Measurements from ENCODE around the gene PHPT1.
"Not testable (repeated sequence)": the region's sequence is repeated elsewhere in the genome, so short reads cannot be mapped to it uniquely, and the experiment has no call there.

The PHPT1 gene

DNA sequence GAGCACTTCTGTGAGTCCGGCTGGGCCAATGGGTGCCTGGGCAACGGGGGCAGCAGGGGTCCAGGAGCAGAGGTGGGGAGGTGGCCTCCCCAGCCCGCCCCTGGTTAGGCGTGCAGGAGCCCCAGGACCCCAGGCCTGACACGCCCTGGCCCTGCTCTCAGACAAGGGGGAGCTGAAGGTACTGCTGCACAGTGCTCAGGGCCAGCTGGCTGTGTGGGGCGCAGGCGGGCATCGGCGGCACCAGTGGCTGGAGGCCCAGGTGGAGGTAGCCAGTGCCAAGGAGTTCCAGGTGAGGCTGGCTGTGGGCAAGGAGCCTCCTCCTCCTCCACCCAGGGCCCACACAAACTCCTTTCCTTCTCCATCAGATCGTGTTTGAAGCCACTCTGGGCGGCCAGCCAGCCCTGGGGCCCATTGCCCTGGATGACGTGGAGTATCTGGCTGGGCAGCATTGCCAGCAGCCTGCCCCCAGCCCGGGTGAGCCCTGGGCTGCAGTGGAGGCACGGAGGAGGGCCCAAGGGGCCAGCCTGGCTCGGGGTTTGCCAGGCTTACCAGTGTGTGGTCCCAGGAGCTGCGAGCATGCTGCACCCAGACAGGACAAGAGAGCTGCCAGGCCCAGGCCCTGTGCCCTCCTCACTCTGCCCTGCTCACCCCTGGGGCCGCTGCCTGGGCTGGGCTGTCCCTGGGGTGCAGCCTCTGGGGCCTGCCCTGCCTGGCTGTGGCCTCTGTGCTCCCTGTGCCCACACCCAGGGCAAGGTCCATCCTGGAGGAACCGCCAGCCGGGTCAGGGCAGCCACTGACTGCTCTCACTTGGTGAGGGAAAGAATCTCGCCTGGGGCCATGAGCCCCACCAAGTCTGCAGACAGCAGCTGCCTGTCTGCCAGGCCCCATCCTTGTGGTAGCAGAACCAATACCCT is 9.9 kb downstream of the PHPT1 start:
- DNase-seq (ENCODE audit: low read depth in 2 of 2), result no peak

DNA sequence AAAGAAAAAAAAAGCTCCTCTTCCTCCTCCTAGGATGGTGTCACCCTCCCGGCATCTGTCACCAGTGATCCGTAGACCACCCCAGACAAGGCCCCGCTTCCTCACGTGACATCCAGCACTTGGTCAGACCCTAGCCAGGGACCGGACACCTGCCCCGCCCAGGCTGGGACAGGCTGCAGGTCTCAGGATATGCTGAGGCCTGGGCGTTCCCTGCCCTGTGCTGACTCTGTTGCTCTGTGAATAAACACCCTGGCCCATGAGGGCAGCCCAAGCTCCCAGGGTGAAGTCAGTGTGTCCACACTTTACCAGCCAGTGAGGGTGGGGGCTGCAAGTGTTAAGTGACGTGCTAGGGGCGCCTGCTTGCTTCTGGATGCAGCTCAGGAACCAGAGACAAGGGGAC is 11.3 kb downstream of the PHPT1 start:
- no peak for DNase-seq (ENCODE audit: low read depth in 2 of 2)

DNA sequence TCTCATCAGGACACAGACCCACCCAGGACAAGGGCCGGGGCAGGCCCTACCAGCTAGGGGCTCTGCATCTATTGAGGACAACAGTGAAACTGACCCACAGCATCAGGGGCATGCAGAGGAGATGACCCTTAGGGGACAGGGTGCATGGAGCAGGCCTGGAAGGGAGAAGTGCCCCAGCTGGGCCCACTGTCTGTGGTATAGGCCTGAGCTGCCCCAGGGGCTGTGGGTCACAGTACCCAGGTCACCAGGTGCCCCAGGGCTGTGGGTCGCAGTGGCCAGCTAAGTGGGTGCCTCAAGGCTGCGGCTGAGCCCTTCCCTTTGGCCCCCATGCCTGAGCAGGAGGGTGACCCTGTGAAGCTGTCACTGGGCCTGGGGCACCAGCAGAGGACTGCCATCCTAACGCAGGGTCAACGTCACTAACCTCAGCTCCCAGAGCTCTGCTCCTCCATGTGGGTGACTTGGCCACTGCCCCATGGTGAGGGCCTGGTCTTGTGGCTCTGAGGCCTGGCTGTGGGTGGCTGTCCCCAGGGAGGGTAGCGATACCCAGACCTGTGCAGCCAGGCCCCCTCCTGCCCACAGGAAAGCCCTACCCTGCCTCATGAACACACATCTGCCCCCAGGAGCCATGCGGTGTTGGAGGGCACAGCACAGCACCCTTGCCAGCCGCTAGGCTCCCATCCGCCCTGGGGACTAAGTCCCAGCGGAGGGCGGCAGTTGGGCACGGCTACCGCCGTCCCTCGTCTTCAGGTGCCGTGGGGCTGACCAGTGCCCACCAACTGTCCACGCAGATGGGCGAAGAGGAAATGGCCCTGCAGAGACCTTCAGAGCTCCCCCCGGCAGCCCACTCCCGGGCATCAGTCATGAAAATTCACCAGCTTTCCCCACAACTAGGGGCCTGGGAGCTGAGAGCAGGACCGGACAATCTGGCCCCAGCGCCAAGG is 12.0 kb downstream of the PHPT1 start:
- DNase-seq (ENCODE audit: low read depth in 2 of 2), result no peak

DNA sequence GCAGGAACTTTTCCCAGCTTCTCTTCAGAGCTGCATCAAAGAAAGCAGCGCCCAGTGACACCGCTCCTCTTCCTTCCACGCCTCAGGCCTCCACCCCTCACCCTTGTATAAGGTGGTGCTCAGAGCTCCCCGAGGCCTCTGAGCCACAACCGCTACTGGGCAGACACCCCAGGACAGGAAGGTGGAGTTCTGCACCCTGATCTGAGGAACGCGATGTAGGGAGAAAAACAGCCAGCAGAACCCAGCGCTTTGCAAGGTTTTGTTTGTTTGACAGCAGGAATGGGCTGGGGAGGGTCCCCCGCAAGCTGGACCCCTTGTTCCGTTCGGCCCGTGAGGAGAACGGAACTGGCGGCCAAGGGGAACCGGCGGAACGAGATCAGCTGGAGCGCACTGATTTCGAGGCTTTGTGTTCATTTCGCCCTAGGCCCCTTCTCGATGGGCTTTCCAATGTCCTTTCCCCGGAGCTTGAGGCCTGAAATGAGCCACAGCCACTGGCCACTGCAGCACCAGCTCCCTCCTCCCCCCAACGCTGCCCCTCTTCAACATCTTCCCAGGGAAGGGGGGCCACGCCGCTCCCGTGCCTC is 12.8 kb downstream of the PHPT1 start:
- DNase-seq (ENCODE audit: low read depth in 2 of 2), result no peak

DNA sequence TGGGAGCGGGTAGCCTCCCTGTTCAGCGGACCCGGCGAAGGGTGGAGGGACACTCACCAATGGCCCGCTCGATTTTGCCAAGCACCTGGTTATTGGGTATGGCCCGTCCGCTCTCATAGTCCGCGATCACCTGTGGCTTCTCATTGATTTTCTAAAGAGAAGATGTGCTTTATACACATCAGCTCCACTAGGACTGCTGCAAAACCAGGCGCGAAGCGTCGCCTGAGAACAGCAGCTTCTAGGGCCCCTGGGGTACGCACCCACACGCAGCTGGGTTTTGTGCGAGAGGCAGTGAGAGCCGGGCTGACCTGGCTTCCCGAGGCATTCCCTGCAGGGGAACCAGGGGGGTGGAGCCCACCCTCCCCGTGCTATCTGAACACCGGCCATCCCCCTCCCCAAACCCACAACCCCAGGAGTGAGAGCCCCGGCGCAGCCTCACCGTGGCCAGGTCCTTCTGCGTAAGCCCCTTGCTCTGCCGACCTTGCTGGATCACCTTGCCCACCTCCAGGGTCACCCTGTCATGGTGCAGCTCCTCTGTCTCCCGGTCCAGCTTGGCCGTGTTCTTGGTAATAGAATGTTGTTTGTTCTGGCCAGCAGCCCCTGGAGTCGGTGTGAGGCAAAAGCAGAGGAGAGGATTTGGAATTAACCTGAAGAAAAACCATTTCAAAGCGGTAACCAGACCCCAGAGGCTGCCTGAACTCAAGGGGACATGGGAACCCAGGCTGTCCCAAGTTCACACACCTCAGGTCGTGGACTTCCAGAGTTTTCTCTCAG is 13.8 kb downstream of the PHPT1 start:
- DNase-seq (ENCODE audit: low read depth in 2 of 2), result no peak

DNA sequence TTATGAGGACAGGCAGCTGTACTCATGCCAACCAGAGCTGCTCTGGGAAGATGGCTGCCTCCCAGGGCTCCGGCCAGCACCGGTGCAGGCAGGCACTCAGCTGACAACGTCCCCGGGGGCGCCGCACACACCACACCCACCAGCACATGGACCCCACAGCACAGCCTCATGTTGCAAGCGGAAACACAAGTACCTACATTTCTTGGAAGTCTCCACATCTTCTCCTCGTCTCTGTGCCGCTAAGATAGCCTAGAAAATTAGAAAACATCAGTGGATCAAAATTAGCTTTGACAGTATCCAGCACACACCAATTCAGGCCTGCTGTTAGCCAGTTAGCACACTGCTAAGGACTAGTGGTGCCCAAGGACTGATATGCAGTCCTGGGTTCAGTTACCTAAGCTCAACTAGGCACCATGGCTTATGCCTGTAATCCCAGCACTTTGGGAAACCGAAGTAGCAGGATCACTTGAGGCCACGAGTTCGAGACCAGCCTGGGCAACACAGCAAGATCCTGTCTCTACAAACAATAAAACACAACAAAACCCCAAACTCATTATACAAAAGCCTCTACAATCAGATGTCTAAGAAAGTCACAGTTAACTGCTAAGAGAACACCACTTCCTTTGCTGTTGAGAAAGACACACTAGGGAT is 14.5 kb downstream of the PHPT1 start:
- DNase-seq (ENCODE audit: low read depth in 2 of 2), result no peak

DNA sequence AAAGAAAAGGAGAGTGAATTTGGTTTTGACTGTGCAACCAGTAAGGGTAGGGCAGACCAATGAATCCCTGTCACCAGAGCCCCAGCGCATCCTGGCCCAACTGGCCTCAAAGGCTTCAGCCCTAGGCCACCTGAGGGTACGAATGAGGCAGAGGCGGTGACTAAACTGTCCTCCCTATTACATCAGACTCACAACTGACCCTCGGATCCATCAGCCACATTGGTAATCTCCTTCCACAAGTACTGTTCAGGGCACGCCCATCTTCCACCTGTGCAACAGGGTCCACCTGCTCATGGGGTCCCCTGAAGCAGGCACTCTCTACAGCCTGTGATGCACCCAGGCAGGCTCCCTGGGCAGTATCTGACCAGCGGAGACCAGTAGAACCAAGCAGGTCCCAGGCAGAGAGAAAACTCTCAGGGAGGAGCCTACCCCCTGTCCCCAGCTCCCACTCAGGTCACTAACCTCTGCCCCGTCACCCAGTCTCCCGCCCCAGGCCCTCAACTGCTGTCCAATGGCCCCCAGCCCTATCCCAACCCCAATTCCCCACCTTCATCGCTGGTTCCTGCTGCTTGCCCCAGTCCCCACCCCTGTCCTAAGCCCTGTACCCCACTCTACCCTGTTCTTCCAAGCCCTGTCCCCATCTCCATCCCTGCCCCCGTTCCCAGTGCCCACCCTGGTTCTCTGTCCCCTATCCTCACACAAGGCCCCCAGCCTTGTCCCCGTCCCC is 16.0 kb downstream of the PHPT1 start:
- no peak for DNase-seq (ENCODE audit: low read depth in 2 of 2)

DNA sequence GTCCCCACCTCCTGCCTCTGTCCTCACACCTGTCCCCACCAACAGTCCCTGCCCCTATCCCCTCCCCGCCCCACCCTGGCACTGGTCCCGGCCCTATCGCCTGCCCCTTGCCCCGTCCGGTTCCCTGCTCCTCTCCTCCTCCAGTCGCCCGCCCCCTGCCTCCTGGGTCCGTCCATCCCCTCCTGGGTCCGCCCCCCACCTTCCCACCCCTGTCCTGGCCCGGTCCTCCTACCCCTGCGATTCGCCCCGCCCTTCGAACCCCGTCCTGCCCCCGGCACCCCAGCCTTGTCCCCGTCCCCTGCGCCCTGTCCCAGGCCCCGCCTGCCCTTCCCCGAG is 16.5 kb downstream of the PHPT1 start:
- no peak for DNase-seq (ENCODE audit: low read depth in 2 of 2)

DNA sequence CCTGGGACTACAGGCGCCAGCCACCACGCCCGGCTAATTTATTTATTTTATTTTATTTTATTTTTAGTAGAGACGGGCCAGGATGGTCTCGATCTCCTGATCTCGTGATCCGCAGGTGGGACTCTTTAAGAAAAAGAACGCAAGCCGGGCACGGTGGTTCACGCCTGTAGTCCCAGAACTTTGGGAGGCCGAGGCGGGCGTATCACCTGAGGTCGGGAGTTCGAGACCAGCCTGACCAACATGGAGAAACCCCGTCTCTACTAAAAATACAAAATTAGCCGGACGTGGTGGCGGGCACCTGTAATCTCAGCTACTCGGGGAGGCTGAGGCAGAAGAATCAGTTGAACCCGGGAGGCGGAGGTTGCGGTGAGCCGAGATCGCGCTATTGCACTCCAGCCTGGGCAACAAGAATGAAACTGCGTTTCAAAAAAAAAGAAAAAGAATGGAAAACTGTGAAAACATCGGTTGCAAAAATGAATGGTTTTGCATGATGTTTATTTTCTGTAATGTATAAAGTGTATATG is 17.8 kb downstream of the PHPT1 start:
- not testable (repeated sequence) for DNase-seq (ENCODE audit: low read depth in 2 of 2)

DNA sequence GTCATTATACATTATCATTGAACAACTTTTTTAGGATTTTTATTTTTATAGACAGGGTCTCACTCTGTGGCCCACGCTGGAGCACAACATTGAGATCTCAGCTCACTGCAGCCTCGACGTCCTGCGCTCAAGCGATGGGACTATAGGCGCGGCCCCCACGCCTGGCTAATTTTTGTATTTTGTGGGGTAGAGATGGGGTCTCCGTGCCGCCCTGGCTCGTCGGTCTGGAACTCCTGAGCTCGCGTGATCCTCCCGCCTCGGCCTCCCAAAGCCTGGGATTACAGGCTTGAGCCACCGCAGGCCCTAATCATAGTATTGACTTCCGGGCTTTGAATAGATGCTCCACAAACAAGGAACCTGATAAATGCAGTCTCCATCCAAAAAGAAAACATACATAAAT is 18.3 kb downstream of the PHPT1 start:
- DNase-seq (ENCODE audit: low read depth in 2 of 2), result no peak

DNA sequence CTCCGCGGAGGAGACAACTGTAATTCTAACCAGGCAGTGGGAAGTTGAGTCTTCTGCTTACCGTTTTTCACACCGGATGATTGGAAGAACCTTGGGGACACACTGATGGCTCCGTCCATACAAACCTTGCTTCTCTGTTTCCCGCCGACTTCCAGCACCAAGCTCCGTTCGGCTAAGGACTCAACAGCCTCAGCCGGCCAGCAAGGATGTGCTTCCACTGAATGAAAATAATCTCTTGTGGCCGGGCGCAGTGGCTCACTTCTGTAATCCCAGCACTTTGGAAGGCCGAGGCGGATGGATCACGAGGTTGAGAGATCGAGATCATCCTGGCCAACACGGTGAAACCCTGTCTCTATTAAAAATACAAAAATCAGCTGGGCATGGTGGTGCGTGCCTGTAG is 18.7 kb downstream of the PHPT1 start:
- no peak for DNase-seq (ENCODE audit: low read depth in 2 of 2)

DNA sequence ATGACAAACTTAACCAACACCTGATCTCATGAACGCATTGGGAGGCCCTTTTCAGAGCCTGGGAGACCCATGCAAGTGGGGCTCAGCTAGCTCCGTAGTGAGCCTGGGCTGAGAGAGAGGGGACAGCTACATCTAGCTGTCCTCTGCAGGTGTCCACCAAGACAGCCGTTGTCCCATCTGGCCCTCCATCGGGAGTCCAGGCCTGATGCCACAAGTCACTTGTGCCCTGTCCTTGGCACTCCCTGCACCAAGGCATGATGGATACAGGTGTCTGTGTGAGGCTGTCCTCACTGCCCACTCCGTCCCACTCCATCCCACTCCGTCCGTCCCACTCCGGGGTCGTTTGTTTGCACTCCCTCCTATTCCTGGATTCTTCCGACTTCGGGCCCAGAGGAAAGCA is 19.4 kb downstream of the PHPT1 start:
- DNase-seq (ENCODE audit: low read depth in 2 of 2), result no peak

DNA sequence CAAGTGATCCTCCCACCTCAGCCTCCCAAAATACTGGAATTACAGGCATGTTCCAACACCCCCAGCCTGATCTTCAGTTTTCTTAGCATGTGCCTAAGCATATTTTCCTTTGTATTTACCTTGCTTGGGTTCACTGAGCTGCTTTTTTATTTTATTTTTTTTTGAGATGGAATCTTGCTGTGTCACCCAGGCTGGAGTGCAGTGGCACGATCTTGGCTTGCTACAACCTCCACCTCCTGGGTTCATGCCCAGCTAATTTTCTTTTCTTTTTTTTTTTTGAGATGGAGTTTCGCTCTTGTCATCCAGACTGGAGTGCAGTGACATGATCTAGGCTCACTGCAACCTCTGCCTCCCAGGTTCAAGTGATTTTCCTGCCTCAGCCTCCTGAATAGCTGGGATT is 20.4 kb downstream of the PHPT1 start:
- DNase-seq (ENCODE audit: low read depth in 2 of 2), result not testable (repeated sequence)

DNA sequence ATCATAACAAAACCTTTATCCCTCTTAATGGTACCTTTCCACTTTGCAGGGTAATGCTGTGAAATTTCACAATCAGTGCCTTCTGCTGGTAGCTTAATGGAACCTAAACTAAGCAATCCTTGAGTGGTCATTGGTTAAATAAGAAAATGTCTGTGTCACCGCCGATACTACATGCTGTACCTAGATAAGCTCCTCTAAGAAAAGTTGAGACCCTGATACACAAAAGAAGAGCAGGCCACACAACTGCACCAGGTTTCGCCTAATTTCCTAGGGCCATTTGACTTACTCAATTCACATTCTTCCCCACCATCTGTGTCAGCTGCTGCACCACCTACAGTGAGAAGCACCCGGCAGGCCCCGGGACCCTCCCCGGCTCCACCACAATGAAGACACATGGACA is 25.9 kb downstream of the PHPT1 start:
- no peak for DNase-seq (ENCODE audit: low read depth in 2 of 2)

DNA sequence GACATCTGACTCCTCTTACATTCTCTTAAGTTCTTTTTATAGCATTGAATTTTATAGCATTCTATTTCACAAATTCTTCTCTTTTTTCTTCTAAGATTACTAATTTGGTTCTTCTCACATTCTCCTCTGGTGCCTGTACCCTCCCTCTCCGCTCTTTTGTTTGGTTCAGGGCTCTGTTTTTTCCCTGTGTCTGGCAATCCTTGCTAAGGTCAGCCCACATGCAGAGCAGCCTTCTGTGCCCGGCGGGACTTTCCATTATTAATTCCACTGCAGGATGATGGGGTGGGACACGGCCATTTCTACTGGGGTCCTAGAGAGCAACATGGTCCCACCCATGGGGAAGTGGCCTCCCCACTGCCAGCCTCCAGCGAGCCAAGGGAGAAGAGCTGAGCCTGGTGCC is 27.3 kb downstream of the PHPT1 start:
- no peak for DNase-seq (ENCODE audit: low read depth in 2 of 2)

DNA sequence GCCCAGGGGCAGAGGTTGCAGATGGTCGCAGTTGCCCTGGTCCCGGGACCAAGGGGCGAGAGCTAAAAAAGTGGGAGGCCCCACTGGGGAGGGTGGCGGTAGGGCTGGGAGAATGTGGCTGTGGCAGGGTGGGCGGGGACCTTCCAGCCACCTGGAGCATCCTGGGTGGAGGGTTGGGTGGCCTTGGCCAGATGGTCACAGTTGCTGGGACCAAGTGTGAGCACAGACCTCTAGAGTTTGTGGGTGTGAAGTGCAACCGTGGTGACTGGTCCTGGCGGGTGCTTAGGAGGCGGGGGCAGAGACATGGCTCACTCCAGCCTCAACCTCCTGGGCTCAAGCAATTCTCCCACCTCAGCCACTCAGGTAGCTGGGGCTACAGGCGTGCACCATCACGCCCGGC is 31.4 kb downstream of the PHPT1 start:
- no peak for DNase-seq (ENCODE audit: low read depth in 2 of 2)

DNA sequence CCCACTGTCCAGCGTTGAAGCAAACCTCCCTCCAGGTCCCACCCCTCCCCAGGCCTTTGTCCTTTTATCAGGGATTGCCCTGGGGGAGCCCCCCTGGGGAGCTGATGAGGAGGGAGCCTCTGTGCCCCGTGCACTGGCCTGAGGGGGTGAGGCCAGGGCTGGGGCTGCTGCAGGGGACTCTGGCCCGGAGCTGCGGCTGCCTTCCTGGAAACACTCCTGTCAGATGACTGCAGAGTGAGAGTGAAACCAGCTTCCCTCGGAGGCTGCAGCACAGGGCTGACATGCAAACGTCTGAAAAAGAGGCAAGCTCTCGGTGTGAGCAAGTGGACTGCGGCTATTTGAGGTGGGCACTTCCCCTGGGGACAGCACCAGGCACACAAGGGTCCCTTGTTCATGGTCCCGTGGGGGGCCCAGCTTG is 32.5 kb downstream of the PHPT1 start:
- no peak for DNase-seq (ENCODE audit: low read depth in 2 of 2)

DNA sequence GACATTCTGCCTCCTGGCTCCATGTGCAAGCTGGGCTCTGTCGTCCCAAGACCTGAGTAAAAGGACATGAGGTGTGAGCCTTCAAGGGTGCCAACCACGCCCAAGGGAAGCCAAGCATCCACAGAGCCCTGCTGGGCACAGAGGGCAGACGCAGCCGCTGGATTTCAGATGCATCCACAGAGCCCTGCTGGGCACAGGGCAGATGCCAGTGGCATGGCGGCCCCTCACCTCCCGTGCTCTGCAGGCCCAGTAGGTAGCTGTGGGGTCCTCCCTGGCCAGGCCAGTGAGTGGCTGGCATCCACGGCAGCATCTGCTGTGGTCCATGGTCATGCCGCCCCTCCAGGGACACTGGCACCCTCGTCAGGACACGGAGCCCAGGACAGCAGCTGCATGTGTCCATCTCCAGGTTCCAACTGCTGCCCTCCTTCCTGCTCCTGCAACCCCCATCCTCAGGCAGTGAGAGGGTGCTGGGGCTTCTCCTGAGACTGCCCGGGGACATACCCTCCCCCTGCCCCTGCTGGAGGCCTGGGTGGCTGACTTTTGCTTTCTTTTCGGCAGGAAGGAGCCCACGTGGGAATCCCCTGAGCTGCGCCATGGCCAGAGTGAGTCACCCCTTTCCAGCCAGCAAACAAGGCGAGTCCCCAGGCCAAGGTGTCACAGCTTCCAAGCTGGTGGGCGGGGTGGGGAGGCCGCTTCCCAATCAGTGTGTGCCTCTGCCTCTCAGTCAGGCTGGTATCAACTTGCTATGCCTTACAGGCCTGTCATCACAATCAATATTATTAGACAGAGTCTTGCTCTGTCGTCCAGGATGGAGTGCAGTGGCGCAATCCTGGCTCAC is 33.1 kb downstream of the PHPT1 start:
- peak; percentile 81 to 86 for DNase-seq (ENCODE audit: low read depth in 2 of 2)

DNA sequence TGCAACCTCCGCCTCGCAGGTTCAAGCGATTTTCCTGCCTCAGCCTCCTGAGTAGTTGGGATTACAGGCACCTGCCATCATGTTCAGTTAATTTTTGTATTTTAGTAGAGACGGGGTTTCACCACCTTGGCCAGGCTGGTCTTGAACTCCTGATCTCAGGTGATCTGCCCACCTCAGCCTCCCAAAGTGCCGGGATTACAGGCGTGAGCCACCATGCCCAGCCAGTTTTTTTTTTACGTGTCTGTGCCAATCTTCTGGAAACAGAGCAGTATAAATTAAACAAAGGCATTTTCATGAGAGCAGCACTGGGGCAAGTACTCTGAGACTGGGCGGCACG is 33.7 kb downstream of the PHPT1 start:
- DNase-seq (ENCODE audit: low read depth in 2 of 2), result not testable (repeated sequence)
